H9 (cell line): ENCODE data around the gene SGCD. TPM values are rescaled to one million over a fixed set of nuclear protein-coding genes. Genes with fewer than 3 reads are reported as not detected.

Experiments used
- DNase-seq: peaks from one replicate; pipeline ENCODE4 v3.0.0-alpha.2; 2017
- H2AFZ ChIP-seq: one replicate; pipeline ENCODE4 v1.6.1; 2013; ENCODE audit warnings: mild to moderate bottlenecking, low read length, control low read depth, moderate library complexity
- H2AK5ac ChIP-seq: 2 replicates; pipeline ENCODE4 v1.6.1; 2013; ENCODE audit warnings: low read length, control low read depth, mixed read lengths; ENCODE audit not compliant: insufficient read length
- H2BK120ac ChIP-seq: one replicate; pipeline ENCODE4 v1.6.1; 2013; ENCODE audit warnings: low read depth, mild to moderate bottlenecking, low read length, control low read depth, inconsistent platforms; ENCODE audit not compliant: poor library complexity, severe bottlenecking
- H2BK12ac ChIP-seq: 2 replicates; pipeline ENCODE4 v1.6.1; 2013; ENCODE audit warnings: low read length, control low read depth, mixed read lengths, low read depth; ENCODE audit not compliant: insufficient read length
- H2BK15ac ChIP-seq: 2 replicates; pipeline ENCODE4 v1.6.1; 2013; ENCODE audit warnings: low read depth, low read length, control low read depth
- H2BK20ac ChIP-seq: one replicate; pipeline ENCODE4 v1.6.1; 2013; ENCODE audit warnings: low read depth, mild to moderate bottlenecking, low read length, control low read depth, inconsistent platforms; ENCODE audit not compliant: poor library complexity, severe bottlenecking
- H2BK5ac ChIP-seq: 2 replicates; pipeline ENCODE4 v1.6.1; 2013; ENCODE audit warnings: low read length, control low read depth, mixed read lengths; ENCODE audit not compliant: insufficient read length
- H3K14ac ChIP-seq: 2 replicates; pipeline ENCODE4 v1.6.1; 2013; ENCODE audit warnings: low read length, control low read depth; ENCODE audit not compliant: insufficient read depth
- H3K18ac ChIP-seq: 2 replicates; pipeline ENCODE4 v1.6.1; 2013; ENCODE audit warnings: low read depth, mild to moderate bottlenecking, mixed read lengths, low read length, control low read depth; ENCODE audit not compliant: insufficient read length
- H3K23ac ChIP-seq: 2 replicates; pipeline ENCODE4 v1.6.1; 2013; ENCODE audit warnings: low read length, control low read depth, mixed read lengths, low read depth; ENCODE audit not compliant: insufficient read length
- H3K23me2 ChIP-seq: 2 replicates; pipeline ENCODE4 v1.6.1; 2013; ENCODE audit warnings: low read depth, mild to moderate bottlenecking, mixed read lengths, low read length, control low read depth; ENCODE audit not compliant: insufficient read length, poor library complexity, severe bottlenecking
- H3K27ac ChIP-seq: 2 replicates; pipeline ENCODE4 v1.5.1; 2013; ENCODE audit warnings: low read length, control low read depth, mixed read lengths, low read depth; ENCODE audit not compliant: insufficient read length
- H3K27me3 ChIP-seq: 2 replicates; pipeline ENCODE4 v1.6.1; 2013; ENCODE audit warnings: low read length, control low read depth, inconsistent platforms; ENCODE audit not compliant: insufficient read depth
- H3K4ac ChIP-seq: 2 replicates; pipeline ENCODE4 v1.6.1; 2013; ENCODE audit warnings: low read depth, mild to moderate bottlenecking, control low read depth, inconsistent platforms, low read length, moderate library complexity
- H3K4me1 ChIP-seq: 2 replicates; pipeline ENCODE4 v1.6.1; 2013; ENCODE audit warnings: low read length, control low read depth, inconsistent platforms; ENCODE audit not compliant: insufficient read depth
- H3K4me2 ChIP-seq: 2 replicates; pipeline ENCODE4 v1.6.1; 2013; ENCODE audit warnings: low read length, control low read depth, mixed read lengths; ENCODE audit not compliant: insufficient read length, insufficient read depth
- H3K56ac ChIP-seq: 2 replicates; pipeline ENCODE4 v1.6.1; 2013; ENCODE audit warnings: low read depth, mild to moderate bottlenecking, mixed read lengths, low read length, control low read depth; ENCODE audit not compliant: insufficient read length
- H3K79me1 ChIP-seq: 2 replicates; pipeline ENCODE4 v1.6.1; 2013; ENCODE audit warnings: low read depth, mild to moderate bottlenecking, moderate library complexity, low read length, control low read depth, inconsistent platforms; ENCODE audit not compliant: insufficient read depth, poor library complexity, severe bottlenecking
- H3K79me2 ChIP-seq: 2 replicates; pipeline ENCODE4 v1.6.1; 2013; ENCODE audit warnings: low read length, control low read depth, inconsistent platforms; ENCODE audit not compliant: insufficient read depth
- H3K9ac ChIP-seq: 2 replicates; pipeline ENCODE4 v1.6.1; 2013; ENCODE audit warnings: low read length, control low read depth, mixed read lengths; ENCODE audit not compliant: insufficient read length; ENCODE audit errors: extremely low read depth
- H3K9me3 ChIP-seq: one replicate; pipeline ENCODE4 v1.6.1; 2013; ENCODE audit warnings: low read depth, low read length, inconsistent platforms; ENCODE audit not compliant: control insufficient read depth
- H3T11ph ChIP-seq: one replicate; pipeline ENCODE4 v1.6.1; 2013; ENCODE audit warnings: mild to moderate bottlenecking, low read length, control low read depth, inconsistent platforms
- H4K20me1 ChIP-seq: one replicate; pipeline ENCODE4 v1.6.1; 2013; ENCODE audit not compliant: control insufficient read depth, insufficient read length, insufficient read depth
- H4K5ac ChIP-seq: 2 replicates; pipeline ENCODE4 v1.6.1; 2013; ENCODE audit warnings: low read depth, mild to moderate bottlenecking, mixed read lengths, low read length, control low read depth; ENCODE audit not compliant: insufficient read length
- H4K8ac ChIP-seq: replicated peaks from 2 replicates; pipeline ENCODE4 v1.6.1; 2013; ENCODE audit warnings: low read length, control low read depth, mixed read lengths, low read depth; ENCODE audit not compliant: insufficient read length
- H4K91ac ChIP-seq: 2 replicates; pipeline ENCODE4 v1.6.1; 2013; ENCODE audit warnings: low read depth, mild to moderate bottlenecking, moderate library complexity, mixed read lengths, low read length, control low read depth; ENCODE audit not compliant: insufficient read length
- H3K27ac Mint-ChIP-seq, 3 experiments: 2 replicates in 2 of 3; 3 replicates in 1 of 3; pipeline ENCODE4 v1.8.0; 2020 to 2021; ENCODE audit warnings: mixed read lengths in 3 of 3, mild to moderate bottlenecking in 1 of 3, moderate library complexity in 1 of 3
- H3K27me3 Mint-ChIP-seq: 2 replicates; pipeline ENCODE4 v1.8.0; 2021; ENCODE audit warnings: low read depth, mild to moderate bottlenecking, moderate library complexity, mixed read lengths
- H3K36me3 Mint-ChIP-seq, 3 experiments: 2 replicates in 2 of 3; 3 replicates in 1 of 3; pipeline ENCODE4 v1.8.0; 2020 to 2021; ENCODE audit warnings: low read depth in 3 of 3, mixed read lengths in 3 of 3; ENCODE audit not compliant: insufficient read depth in 1 of 3
- H3K4me1 Mint-ChIP-seq, 2 experiments: 2 replicates each; pipeline ENCODE4 v1.8.0; 2020; ENCODE audit warnings: mixed read lengths in 2 of 2
- H3K4me3 Mint-ChIP-seq, 2 experiments: 2 replicates in 1 of 2; 3 replicates in 1 of 2; pipeline ENCODE4 v1.8.0; 2020 to 2021; ENCODE audit warnings: mild to moderate bottlenecking in 2 of 2, mixed read lengths in 2 of 2, moderate library complexity in 1 of 2
- H3K9me3 Mint-ChIP-seq, 2 experiments: 2 replicates in 1 of 2; 3 replicates in 1 of 2; pipeline ENCODE4 v1.8.0; 2020; ENCODE audit warnings: mild to moderate bottlenecking in 2 of 2, mixed read lengths in 2 of 2, moderate library complexity in 1 of 2
- CTCF ChIP-seq: fragments of 200-600 bp; sonication (generic); conservative IDR thresholded peaks from 3 replicates; pipeline ENCODE4 v1.8.0; 2021; ENCODE audit warnings: antibody characterized with exemption, mild to moderate bottlenecking
- WGBS: extraction: QIAGEN DNeasy Blood & Tissue Kit; methylation state at CpG from one replicate; pipeline ENCODE4 v1.1.7; 2013; ENCODE audit warnings: missing lambda C conversion rate, low lambda C conversion rate, mixed read lengths; ENCODE audit not compliant: insufficient read length; ENCODE audit errors: extremely low coverage; 5-methylcytosine and 5-hydroxymethylcytosine counted together
- total RNA-seq: library from RNA; stranded (reverse); gene quantifications from 2 replicates; pipeline ENCODE4 v1.2.1, GENCODE V29; 2021

SGCD gene
- total RNA-seq, 1 experiment from 2014 or later, result 0.11 TPM

- H3K79me1 ChIP-seq, result no peaks in the 10 kb centered on the region
- H4K5ac ChIP-seq, result no peak overlapping the region
- no peak overlapping the region for H4K91ac ChIP-seq
- no peak overlapping the region for H3K56ac ChIP-seq
- no peaks in the 10 kb centered on the region for H3K4me1 ChIP-seq
- no peak overlapping the region for H3K4me2 ChIP-seq
- no peak overlapping the region for H4K8ac ChIP-seq
- no peak overlapping the region for H2AK5ac ChIP-seq
- DNase-seq, result no peak
- no peaks in the 10 kb centered on the region for H3K79me2 ChIP-seq
- no peak overlapping the region for H2BK12ac ChIP-seq
- no peaks in the 10 kb centered on the region; a peak in 1 of 5 replicates for H3K9me3 Mint-ChIP-seq
- H3K4me1 Mint-ChIP-seq, result peaks cover 3 to 5% of the 10 kb centered on the region in 2 experiments
- H3K18ac ChIP-seq, result no peak overlapping the region
- no peak overlapping the region for H2AFZ ChIP-seq
- no peaks in the 10 kb centered on the region for H3K27me3 ChIP-seq
- no peak overlapping the region for H2BK15ac ChIP-seq
- no peak overlapping the region for H2BK20ac ChIP-seq
- no peak overlapping the region for H3K27ac Mint-ChIP-seq
- no peak overlapping the region for H3K9ac ChIP-seq
- H3K27ac ChIP-seq, result no peak overlapping the region
- no peaks in the 10 kb centered on the region for H4K20me1 ChIP-seq
- no peak overlapping the region for H3K4me3 Mint-ChIP-seq
- no CpG with 5 or more reads among the region's 2 CpGs for WGBS
- no peaks in the 10 kb centered on the region for H3K9me3 ChIP-seq
- no peak overlapping the region for H3K23ac ChIP-seq
- no peaks in the 10 kb centered on the region for H3K27me3 Mint-ChIP-seq
- no peaks in the 10 kb centered on the region for H3K36me3 Mint-ChIP-seq
- H2BK120ac ChIP-seq, result no peak overlapping the region
- no peak overlapping the region for H3K14ac ChIP-seq
- no peak for TF ChIP-seq CTCF
- no peak overlapping the region for H3K4ac ChIP-seq
- no peak overlapping the region for H2BK5ac ChIP-seq
- H3K23me2 ChIP-seq, result no peaks in the 10 kb centered on the region
- H3T11ph ChIP-seq, result no peak overlapping the region
These were observed 49.7 kb upstream of the SGCD start for GRCh38 chr5:156277290-156277689.
